ENCODE measurements around the gene BBS2.
"Not testable (repeated sequence)": the region's sequence is repeated elsewhere in the genome, so short reads cannot be mapped to it uniquely, and the experiment has no call there.

The BBS2 gene

GRCh38 chr16:56520251-56520577 lies 390 bp upstream of the BBS2 start:
- no peak for DNase-seq

GRCh38 chr16:56518425-56518824 lies 1.4 kb downstream of the BBS2 start:
- no peak for DNase-seq

GRCh38 chr16:56517206-56517605 lies 2.6 kb downstream of the BBS2 start:
- DNase-seq, result no peak

- no peak for DNase-seq
Observed at GRCh38 chr16:56515665-56516064, 4.2 kb downstream of the BBS2 start.

GRCh38 chr16:56514845-56515244 lies 5.0 kb downstream of the BBS2 start:
- no peak for DNase-seq

- peak; percentile 35 for DNase-seq
Observed at GRCh38 chr16:56513972-56514371, 5.9 kb downstream of the BBS2 start.

GRCh38 chr16:56513091-56513490 lies 6.7 kb downstream of the BBS2 start:
- DNase-seq, result no peak

- no peak for DNase-seq
Observed at GRCh38 chr16:56512025-56512424, 7.8 kb downstream of the BBS2 start.

GRCh38 chr16:56510544-56510943 lies 9.3 kb downstream of the BBS2 start:
- no peak for DNase-seq

- DNase-seq, result no peak
Observed at GRCh38 chr16:56506941-56507340, 12.9 kb downstream of the BBS2 start.

GRCh38 chr16:56505181-56505580 lies 14.6 kb downstream of the BBS2 start:
- DNase-seq, result no peak

- DNase-seq, result no peak
Observed at GRCh38 chr16:56493815-56494214, 26.0 kb downstream of the BBS2 start.

- DNase-seq, result no peak
Observed at GRCh38 chr16:56493126-56493525, 26.7 kb downstream of the BBS2 start.

- DNase-seq, result no peak
Observed at GRCh38 chr16:56491657-56492261, 28.1 kb downstream of the BBS2 start.

- not testable (repeated sequence) for DNase-seq
Observed at GRCh38 chr16:56488868-56489267, 31.0 kb downstream of the BBS2 start.

GRCh38 chr16:56488035-56488434 lies 31.8 kb downstream of the BBS2 start:
- no peak for DNase-seq

- DNase-seq, result no peak
Observed at GRCh38 chr16:56483394-56483793, 36.4 kb downstream of the BBS2 start.

- no peak for DNase-seq
Observed at GRCh38 chr16:56482683-56483236, 37.1 kb downstream of the BBS2 start.

GRCh38 chr16:56481468-56482122 lies 38.2 kb downstream of the BBS2 start:
- DNase-seq, result no peak

- no peak for DNase-seq
Observed at GRCh38 chr16:56480776-56481467, 38.9 kb downstream of the BBS2 start.

- no peak for DNase-seq
Observed at GRCh38 chr16:56479469-56479868, 40.4 kb downstream of the BBS2 start.

GRCh38 chr16:56478281-56479049 lies 41.4 kb downstream of the BBS2 start:
- no peak for DNase-seq

- DNase-seq, result no peak
Observed at GRCh38 chr16:56477096-56477878, 42.5 kb downstream of the BBS2 start.
